D721Med (cell line): ENCODE data around the gene PTGR3.

Source experiments
- DNase-seq: peaks from one replicate; pipeline ENCODE4 v3.0.0; 2011; ENCODE audit warnings: low spot score; ENCODE audit not compliant: insufficient read length
- FAIRE-seq: peaks from 2 replicates; lab custom pipeline; 2011; peaks lifted over from hg19 to GRCh38; lab: Jason Lieb, UNC
- TF ChIP-seq, protein P1 (sequence below): IDR thresholded peaks from 2 replicates; pipeline ENCODE4 v1.5.1; 2012; ENCODE audit warnings: mild to moderate bottlenecking, control low read depth; ENCODE audit not compliant: insufficient read depth; ENCODE audit errors: missing control alignments

PTGR3 gene

GRCh38 chr18:75203416-75204268, 5.3 kb downstream of the PTGR3 start:
- TF ChIP-seq, protein P1, sequence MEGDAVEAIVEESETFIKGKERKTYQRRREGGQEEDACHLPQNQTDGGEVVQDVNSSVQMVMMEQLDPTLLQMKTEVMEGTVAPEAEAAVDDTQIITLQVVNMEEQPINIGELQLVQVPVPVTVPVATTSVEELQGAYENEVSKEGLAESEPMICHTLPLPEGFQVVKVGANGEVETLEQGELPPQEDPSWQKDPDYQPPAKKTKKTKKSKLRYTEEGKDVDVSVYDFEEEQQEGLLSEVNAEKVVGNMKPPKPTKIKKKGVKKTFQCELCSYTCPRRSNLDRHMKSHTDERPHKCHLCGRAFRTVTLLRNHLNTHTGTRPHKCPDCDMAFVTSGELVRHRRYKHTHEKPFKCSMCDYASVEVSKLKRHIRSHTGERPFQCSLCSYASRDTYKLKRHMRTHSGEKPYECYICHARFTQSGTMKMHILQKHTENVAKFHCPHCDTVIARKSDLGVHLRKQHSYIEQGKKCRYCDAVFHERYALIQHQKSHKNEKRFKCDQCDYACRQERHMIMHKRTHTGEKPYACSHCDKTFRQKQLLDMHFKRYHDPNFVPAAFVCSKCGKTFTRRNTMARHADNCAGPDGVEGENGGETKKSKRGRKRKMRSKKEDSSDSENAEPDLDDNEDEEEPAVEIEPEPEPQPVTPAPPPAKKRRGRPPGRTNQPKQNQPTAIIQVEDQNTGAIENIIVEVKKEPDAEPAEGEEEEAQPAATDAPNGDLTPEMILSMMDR, result no peak
- DNase-seq (no peak), FAIRE-seq (peak; percentile 99)

DNA sequence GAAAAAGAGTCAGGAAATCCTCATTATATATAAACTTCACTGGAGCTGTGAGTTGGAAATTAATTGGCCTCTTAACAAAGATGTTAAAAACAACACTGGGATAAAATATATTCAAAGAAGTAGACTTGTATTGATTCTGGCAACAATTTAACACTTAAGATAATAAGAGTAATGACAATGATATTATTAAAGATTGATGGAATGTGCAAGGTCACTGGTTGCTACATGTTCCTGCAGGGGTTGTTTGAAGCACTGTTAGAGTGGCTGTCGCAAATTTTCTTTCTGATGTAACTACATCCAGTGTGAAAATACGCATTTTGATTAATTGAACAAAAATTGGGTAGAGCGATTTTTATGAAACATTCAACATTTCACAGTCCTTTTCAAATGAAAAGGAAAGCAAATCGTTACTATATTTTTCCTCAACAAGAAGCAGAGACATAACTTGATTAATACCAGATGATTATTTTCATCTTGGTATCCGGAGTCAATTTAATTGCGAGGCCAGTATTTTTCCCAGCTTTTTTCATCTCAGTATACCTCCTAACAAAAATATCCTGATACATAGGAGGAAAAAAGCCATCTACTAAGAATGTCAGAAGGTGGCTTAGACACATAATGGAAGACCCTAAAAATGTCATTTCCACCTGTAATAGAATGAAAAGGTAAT, 6.1 kb downstream of the PTGR3 start:
- TF ChIP-seq, protein P1, result no peak
- no peak for DNase-seq
- FAIRE-seq, result no peak

DNA sequence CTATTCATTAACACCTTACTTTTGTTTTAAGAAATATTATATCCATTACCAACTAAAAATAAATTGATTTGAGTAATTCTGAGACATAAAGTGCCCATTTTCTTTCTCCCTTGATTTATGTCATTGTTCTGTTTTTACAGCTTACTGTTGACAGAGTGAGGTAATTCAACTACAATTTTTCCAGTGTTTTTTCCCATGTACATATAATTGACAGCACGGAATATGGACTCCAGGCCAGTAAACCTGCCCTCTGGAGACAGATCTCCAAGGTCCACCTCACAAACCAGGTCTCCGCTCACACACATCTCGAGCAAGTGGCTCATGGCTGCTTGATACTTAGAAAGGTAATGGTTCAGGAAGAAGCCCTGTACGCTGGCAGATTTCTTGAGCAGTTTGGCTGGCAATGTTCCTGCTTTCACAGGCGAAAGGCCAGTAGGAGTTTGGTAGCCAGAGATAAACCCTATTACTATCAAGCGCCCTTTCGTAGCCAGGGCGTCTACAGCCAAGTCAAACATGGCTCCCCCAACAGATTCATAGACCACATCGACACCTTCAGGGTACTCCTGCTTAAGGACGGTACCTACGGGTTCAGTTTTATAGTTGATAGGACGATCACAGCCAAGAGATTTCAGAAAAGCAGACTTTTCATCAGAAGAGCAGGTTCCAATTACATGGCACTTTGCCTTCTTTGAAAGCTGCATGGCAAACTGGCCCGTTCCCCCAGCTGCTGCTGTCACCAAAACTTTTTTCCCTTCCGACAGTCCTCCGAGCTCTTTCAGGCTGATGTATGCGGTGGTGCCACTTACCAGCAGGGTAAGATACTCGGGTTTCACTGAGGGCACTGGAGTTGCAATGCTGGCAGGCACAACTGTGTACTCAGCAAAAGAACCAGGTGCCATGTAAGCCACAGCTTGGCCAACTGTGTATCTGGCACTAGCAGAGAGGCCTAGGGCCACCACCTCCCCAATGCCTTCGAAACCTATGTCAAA, 7.4 kb downstream of the PTGR3 start:
- FAIRE-seq, result no peak
- DNase-seq, result no peak
- TF ChIP-seq, protein P1, result no peak

DNA sequence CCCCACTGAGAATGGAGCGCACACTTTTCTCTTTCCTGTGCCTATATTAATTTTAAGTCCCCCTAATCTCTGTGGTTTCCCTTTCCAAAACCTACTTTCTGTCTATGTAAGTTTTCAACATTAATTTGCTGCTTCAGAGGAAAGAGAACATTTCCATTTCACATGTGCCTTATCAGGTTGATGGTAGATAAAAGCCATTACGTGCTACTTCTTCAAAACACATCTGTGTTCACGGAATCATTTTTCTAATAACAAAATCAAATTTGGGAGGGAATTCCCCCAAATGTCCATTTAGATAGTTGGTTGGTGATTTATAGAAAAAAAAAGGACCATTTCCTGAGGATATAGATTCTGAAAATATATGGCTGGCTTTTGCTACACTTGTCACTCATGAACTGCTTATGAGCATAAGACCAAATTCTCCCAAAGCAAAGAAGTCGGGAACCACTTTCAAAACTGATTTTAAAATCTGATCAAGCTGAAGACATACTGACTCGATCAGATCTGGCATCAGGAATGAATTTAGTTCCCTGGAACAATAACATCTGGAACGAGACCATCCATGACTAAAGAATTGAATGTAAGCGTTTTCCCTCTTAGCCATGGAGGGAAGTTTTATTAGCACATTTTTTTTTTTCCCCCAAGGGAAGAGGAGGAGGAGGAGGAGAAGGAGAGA, 8.2 kb downstream of the PTGR3 start:
- DNase-seq (no peak), FAIRE-seq (no peak)
- TF ChIP-seq, protein P1, result no peak

DNA sequence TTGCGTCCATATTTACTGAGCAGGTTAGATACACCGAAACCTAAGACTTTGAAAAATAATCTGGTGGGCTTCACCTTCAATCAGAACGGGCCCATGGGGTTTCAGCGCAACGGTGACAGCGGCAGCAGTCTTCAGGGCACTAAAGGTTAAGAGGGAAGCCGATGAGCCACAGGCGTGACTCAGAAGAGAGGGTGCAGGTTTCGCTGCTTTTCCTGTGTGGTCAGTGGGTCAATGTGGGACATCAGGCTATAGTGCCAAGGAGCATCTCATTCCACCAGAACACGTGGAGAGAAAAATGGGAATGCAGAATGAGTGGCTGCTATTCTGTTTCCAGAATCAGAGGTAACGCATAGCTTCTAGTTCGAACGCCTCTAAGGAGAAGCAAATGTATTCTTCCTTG, 8.9 kb downstream of the PTGR3 start:
- DNase-seq, result no peak
- TF ChIP-seq, protein P1, result no peak
- no peak for FAIRE-seq

- TF ChIP-seq, protein P1, result no peak
- no peak for DNase-seq
- FAIRE-seq, result no peak
Measured at GRCh38 chr18:75199327-75199726, 9.6 kb downstream of the PTGR3 start.
